HepG2 (cell line): Measurements from ENCODE around the gene ZBTB7B. TPM values are rescaled to one million over a fixed set of nuclear protein-coding genes. Genes with fewer than 3 reads are reported as not detected.

Experiments used
- AGO1 ChIP-seq: fragments of 200-400 bp; formaldehyde crosslinking; IDR thresholded peaks from 2 replicates; pipeline ENCODE4 v1.6.1; 2017; ENCODE audit warnings: mild to moderate bottlenecking, low read depth, low read length, moderate library complexity; ENCODE audit not compliant: poor library complexity, severe bottlenecking
- GABPA ChIP-seq, 2 experiments: IDR thresholded peaks; 2 replicates each; pipeline ENCODE4 v1.6.1; 2011 to 2016; ENCODE audit warnings: low read depth in 2 of 2, low read length in 1 of 2, missing biosample characterization in 1 of 2, missing genetic modification characterization in 1 of 2
- GFI1 ChIP-seq: sonication (generic); formaldehyde crosslinking; IDR thresholded peaks from 2 replicates; pipeline ENCODE4 v1.5.0; 2020; ENCODE audit warnings: missing genetic modification reagents, mild to moderate bottlenecking, borderline replicate concordance
- GLI4 ChIP-seq: sonication (generic); formaldehyde crosslinking; IDR thresholded peaks from 2 replicates; pipeline ENCODE4 v1.5.1; 2020; ENCODE audit warnings: missing genetic modification reagents, mild to moderate bottlenecking, moderate library complexity, borderline replicate concordance
- MAF1 ChIP-seq: sonication (generic); formaldehyde crosslinking; IDR thresholded peaks from 2 replicates; pipeline ENCODE4 v1.5.0; 2020; ENCODE audit warnings: missing genetic modification reagents, borderline replicate concordance
- NBN ChIP-seq: fragments of 450-650 bp; conservative IDR thresholded peaks from 2 replicates; pipeline ENCODE4 v1.6.1; 2017
- REPIN1 ChIP-seq: sonication (generic); formaldehyde crosslinking; IDR thresholded peaks from 2 replicates; pipeline ENCODE4 v1.8.0; 2022; ENCODE audit warnings: missing genetic modification reagents, low read depth, mild to moderate bottlenecking, borderline replicate concordance
- SIN3B ChIP-seq: fragments of 150-350 bp; IDR thresholded peaks from 2 replicates; pipeline ENCODE4 v1.6.1; 2014; ENCODE audit warnings: low read length
- ZNF17 ChIP-seq: sonication (generic); formaldehyde crosslinking; IDR thresholded peaks from 2 replicates; pipeline ENCODE4 v1.5.0; 2020; ENCODE audit warnings: mild to moderate bottlenecking, missing genetic modification reagents
- ZNF224 ChIP-seq: sonication (generic); formaldehyde crosslinking; IDR thresholded peaks from 2 replicates; pipeline ENCODE4 v1.5.0; 2020; ENCODE audit warnings: mild to moderate bottlenecking, missing genetic modification reagents
- ZNF33B ChIP-seq: sonication (generic); formaldehyde crosslinking; IDR thresholded peaks from 2 replicates; pipeline ENCODE4 v1.5.1; 2020; ENCODE audit warnings: mild to moderate bottlenecking, missing genetic modification reagents
- ZNF660 ChIP-seq: sonication (generic); formaldehyde crosslinking; IDR thresholded peaks from 2 replicates; pipeline ENCODE4 v1.5.1; 2020; ENCODE audit warnings: mild to moderate bottlenecking, low read depth, missing genetic modification reagents, borderline replicate concordance
- ZNF879 ChIP-seq: sonication (generic); formaldehyde crosslinking; IDR thresholded peaks from 2 replicates; pipeline ENCODE4 v1.8.1; 2023; ENCODE audit warnings: missing genetic modification reagents
- polyA plus RNA-seq, 8 experiments: library from polyadenylated mRNA; depleted of rRNA in 3 of 8; stranded (reverse) in 7 of 8; unstranded in 1 of 8; fragments of >200 nt; fragmentation: Illumina TruSeq in 4 of 8; extraction: Trizol in 4 of 8; gene quantifications; 2 replicates each; pipeline versions ENCODE4 v1.2.1 to v1.2.3, GENCODE V29; 2011 to 2016; ENCODE audit warnings: low read depth in 4 of 8, missing spikeins in 1 of 8, mixed read lengths in 1 of 8; ENCODE audit not compliant: insufficient read depth in 1 of 8
- total RNA-seq, 5 experiments: library from RNA; depleted of rRNA; stranded (reverse); fragments of >200 nt; fragmentation: Illumina TruSeq; extraction: Trizol; gene quantifications; 2 replicates each; pipeline ENCODE4 v1.2.3, GENCODE V29; 2016; ENCODE audit warnings: low read depth in 1 of 5
- TF ChIP-seq, protein P1 (sequence below): sonication (generic); formaldehyde crosslinking; IDR thresholded peaks from 2 replicates; pipeline ENCODE4 v1.5.1; 2020; ENCODE audit warnings: missing genetic modification reagents, mild to moderate bottlenecking, borderline replicate concordance
- TF ChIP-seq, protein P2 (sequence below): IDR thresholded peaks from 2 replicates; pipeline ENCODE4 v1.6.1; 2016; ENCODE audit warnings: low read depth, missing genetic modification reagents, missing compliant biosample characterization
- TF ChIP-seq, protein P3 (sequence below): sonication (generic); formaldehyde crosslinking; IDR thresholded peaks from 2 replicates; pipeline ENCODE4 v1.9.0; 2022; ENCODE audit warnings: low read depth, missing genetic modification reagents
- TF ChIP-seq, protein P4 (sequence below): IDR thresholded peaks from 2 replicates; pipeline ENCODE4 v1.6.1; 2016
- TF ChIP-seq, protein P5 (sequence below): sonication (generic); formaldehyde crosslinking; IDR thresholded peaks from 2 replicates; pipeline ENCODE4 v1.4.0; 2020; ENCODE audit warnings: missing genetic modification reagents, borderline replicate concordance

ZBTB7B gene
- total and polyA plus RNA-seq, 2 of the 13 experiments (the other 11 are each of a cell fraction or from before 2014, with no cell fraction given) = 15.5 to 17.5 TPM

DNA sequence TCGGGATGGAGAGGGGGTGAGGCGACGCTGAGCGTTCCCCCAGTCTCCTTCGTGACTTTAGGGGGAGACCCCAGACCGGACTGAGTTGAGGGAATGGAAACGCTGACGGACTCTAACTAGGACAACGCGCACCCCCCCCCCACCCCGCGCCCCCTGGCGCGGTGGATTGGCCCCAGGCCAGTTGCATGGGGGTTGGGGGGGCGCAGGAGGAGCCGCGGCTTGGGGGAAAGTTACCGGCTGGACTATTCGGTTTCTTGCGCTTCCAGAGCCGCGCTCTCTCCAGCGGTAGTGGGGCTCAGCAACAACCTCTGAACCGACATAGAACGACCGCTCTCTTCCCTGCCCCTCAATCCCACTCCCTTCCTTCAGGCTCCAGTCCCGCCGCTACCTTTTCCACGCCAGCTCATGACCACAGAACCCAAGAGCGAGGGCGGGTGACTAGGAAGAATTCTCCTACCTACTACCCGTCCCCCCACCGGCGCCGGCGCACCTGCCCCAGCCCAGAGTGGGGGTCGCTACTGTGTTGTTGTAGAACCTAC is 694 bp downstream of the ZBTB7B start (continued):
- TF ChIP-seq, protein P1, sequence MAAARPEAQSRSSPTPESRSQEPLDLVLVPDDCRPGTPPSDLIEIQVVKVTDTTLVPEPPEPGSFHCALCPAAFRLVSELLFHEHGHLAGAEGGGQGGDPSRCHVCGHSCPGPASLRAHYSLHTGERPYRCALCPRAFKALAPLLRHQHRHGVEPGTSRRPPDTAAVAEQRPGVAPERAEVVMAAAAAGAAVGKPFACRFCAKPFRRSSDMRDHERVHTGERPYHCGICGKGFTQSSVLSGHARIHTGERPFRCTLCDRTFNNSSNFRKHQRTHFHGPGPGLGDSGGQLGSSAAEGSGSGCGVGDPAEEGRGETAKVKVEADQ (CRISPR knock-in tag) = no peak
- TF ChIP-seq ZNF17 (CRISPR knock-in tag) (0 out of 2 replicates have a peak, but pooled peaks have one; percentile 59), SIN3B (no peak), NBN (no peak), GFI1 (CRISPR knock-in tag) (no peak), MAF1 (CRISPR knock-in tag) (no peak), GABPA (IDR thresholded peaks at IDR 0.05; ENCODE audit: low read depth, low read length) (no peak), GABPA (CRISPR knock-in tag; IDR thresholded peaks at IDR 0.05; ENCODE audit: low read depth) (no peak), AGO1 (no peak), ZNF33B (CRISPR knock-in tag) (no peak), REPIN1 (CRISPR knock-in tag) (no peak), ZNF224 (CRISPR knock-in tag) (no peak), GLI4 (CRISPR knock-in tag) (no peak), ZNF660 (CRISPR knock-in tag) (no peak), ZNF879 (no peak)
- TF ChIP-seq, protein P2, sequence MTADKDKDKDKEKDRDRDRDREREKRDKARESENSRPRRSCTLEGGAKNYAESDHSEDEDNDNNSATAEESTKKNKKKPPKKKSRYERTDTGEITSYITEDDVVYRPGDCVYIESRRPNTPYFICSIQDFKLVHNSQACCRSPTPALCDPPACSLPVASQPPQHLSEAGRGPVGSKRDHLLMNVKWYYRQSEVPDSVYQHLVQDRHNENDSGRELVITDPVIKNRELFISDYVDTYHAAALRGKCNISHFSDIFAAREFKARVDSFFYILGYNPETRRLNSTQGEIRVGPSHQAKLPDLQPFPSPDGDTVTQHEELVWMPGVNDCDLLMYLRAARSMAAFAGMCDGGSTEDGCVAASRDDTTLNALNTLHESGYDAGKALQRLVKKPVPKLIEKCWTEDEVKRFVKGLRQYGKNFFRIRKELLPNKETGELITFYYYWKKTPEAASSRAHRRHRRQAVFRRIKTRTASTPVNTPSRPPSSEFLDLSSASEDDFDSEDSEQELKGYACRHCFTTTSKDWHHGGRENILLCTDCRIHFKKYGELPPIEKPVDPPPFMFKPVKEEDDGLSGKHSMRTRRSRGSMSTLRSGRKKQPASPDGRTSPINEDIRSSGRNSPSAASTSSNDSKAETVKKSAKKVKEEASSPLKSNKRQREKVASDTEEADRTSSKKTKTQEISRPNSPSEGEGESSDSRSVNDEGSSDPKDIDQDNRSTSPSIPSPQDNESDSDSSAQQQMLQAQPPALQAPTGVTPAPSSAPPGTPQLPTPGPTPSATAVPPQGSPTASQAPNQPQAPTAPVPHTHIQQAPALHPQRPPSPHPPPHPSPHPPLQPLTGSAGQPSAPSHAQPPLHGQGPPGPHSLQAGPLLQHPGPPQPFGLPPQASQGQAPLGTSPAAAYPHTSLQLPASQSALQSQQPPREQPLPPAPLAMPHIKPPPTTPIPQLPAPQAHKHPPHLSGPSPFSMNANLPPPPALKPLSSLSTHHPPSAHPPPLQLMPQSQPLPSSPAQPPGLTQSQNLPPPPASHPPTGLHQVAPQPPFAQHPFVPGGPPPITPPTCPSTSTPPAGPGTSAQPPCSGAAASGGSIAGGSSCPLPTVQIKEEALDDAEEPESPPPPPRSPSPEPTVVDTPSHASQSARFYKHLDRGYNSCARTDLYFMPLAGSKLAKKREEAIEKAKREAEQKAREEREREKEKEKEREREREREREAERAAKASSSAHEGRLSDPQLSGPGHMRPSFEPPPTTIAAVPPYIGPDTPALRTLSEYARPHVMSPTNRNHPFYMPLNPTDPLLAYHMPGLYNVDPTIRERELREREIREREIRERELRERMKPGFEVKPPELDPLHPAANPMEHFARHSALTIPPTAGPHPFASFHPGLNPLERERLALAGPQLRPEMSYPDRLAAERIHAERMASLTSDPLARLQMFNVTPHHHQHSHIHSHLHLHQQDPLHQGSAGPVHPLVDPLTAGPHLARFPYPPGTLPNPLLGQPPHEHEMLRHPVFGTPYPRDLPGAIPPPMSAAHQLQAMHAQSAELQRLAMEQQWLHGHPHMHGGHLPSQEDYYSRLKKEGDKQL (CRISPR knock-in tag) = no peak
- TF ChIP-seq, protein P3, sequence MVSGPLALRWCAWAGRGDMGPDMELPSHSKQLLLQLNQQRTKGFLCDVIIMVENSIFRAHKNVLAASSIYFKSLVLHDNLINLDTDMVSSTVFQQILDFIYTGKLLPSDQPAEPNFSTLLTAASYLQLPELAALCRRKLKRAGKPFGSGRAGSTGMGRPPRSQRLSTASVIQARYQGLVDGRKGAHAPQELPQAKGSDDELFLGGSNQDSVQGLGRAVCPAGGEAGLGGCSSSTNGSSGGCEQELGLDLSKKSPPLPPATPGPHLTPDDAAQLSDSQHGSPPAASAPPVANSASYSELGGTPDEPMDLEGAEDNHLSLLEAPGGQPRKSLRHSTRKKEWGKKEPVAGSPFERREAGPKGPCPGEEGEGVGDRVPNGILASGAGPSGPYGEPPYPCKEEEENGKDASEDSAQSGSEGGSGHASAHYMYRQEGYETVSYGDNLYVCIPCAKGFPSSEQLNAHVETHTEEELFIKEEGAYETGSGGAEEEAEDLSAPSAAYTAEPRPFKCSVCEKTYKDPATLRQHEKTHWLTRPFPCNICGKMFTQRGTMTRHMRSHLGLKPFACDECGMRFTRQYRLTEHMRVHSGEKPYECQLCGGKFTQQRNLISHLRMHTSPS (CRISPR knock-in tag) = no peak
- TF ChIP-seq, protein P4, sequence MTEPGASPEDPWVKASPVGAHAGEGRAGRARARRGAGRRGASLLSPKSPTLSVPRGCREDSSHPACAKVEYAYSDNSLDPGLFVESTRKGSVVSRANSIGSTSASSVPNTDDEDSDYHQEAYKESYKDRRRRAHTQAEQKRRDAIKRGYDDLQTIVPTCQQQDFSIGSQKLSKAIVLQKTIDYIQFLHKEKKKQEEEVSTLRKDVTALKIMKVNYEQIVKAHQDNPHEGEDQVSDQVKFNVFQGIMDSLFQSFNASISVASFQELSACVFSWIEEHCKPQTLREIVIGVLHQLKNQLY (CRISPR knock-in tag) = no peak
- TF ChIP-seq, protein P5, sequence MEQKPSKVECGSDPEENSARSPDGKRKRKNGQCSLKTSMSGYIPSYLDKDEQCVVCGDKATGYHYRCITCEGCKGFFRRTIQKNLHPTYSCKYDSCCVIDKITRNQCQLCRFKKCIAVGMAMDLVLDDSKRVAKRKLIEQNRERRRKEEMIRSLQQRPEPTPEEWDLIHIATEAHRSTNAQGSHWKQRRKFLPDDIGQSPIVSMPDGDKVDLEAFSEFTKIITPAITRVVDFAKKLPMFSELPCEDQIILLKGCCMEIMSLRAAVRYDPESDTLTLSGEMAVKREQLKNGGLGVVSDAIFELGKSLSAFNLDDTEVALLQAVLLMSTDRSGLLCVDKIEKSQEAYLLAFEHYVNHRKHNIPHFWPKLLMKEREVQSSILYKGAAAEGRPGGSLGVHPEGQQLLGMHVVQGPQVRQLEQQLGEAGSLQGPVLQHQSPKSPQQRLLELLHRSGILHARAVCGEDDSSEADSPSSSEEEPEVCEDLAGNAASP (CRISPR knock-in tag) = no peak
